Cerebellar cortex (tissue), 1 donor: ENCODE results near the gene TLE5.
A peak's percentile ranks its signal among the peaks of the same experiment; 100 is the strongest.
"Not testable (repeated sequence)": the region's sequence is repeated elsewhere in the genome, so short reads cannot be mapped to it uniquely, and the experiment has no call there.

Experiments used
- DNase-seq: peaks from one replicate; pipeline ENCODE4 v3.0.0-alpha.2; 2015; ENCODE audit warnings: low spot score

TLE5 gene

DNA sequence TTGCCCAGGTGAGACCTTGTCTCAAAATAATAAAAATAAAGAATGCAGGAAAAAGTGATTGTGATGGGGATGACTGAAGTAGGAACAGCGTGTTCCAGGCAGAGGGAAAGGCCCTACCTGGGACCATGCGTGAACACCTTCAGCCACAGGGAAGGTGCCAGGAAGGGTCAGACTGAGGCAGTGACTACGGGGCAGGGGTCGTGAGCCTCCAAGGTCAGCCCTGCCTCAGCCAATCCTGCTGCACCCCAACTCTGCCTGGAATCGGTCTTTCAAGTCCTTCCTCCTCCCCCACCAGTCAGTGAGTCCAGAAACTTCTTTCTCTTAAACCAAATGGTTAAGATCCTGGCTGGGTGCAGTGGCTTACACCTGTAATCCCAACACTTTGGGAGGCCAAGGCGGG, 17.1 kb downstream of the TLE5 start:
- no peak for DNase-seq

GRCh38 chr19:3042621-3043267, 19.6 kb downstream of the TLE5 start:
- no peak for DNase-seq

GRCh38 chr19:3041761-3042620, 20.3 kb downstream of the TLE5 start:
- DNase-seq: no peak

GRCh38 chr19:3041327-3041726, 21.0 kb downstream of the TLE5 start:
- no peak for DNase-seq

GRCh38 chr19:3039641-3040077, 22.6 kb downstream of the TLE5 start:
- DNase-seq: peak; percentile 51

- no peak for DNase-seq
Observed at GRCh38 chr19:3039125-3039524, 23.2 kb downstream of the TLE5 start.

DNA sequence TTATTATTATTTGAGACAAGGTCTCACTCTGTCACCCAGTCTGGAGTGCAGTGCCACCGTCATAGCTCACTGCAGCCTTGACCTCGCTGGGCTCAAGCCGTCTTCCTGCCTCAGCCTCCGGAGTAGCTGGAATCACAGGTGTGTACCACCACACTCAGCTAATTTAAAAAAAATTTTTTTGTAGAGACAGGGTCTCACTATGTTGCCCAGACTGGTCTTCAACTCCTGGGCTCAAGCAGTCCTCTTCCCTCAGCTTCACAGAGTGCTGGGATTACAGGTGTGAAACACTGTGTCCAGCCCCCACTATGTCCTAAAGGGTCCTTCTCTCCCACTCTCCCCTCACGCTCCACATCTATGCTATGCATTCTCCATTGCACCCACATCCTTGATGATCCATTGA, 24.1 kb downstream of the TLE5 start:
- no peak for DNase-seq

- DNase-seq: not testable (repeated sequence)
Observed at GRCh38 chr19:3036977-3037544, 25.2 kb downstream of the TLE5 start.

DNA sequence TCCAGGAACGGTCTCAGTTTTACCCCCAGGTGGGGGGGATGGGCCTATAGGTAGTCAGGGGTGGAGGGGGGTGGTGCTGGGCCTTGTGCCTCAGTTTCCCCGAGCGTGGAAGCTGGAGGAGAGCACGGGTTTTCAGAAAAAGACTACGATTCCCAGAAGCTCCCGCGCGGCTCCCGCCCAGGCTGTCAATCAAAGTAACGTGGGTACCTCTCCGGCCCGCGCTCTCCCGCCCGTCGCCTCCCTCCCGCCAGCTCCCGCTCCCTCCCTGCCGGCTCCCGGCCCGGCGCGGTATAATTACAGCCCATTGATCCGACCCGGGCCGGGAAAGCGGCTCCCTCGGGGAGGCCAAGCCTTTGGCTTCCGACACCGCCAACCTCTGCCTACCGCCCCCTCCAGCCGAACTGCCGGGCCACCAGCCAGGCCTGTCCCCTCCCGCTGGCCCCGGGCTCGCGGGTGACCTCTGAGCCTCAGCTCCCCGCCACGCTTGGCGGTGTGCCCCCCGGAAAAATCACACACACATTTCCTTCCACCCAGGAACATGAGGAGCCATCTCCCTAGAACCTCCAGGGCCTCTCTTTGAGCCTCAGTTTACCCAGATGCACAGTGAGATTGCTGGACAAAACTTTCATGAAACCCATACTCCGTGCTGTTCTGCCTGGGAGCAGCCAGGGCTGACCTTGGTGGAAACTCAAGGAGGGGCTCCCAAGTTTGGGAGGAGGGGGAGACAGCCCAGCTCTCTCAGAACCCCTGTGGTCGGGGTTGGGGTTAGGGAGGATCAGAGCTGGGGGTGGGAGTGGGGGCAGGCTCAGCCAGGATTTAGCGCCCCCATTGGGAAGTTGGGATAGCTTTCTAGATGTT, 25.9 kb downstream of the TLE5 start:
- DNase-seq: peak; percentile 95

DNA sequence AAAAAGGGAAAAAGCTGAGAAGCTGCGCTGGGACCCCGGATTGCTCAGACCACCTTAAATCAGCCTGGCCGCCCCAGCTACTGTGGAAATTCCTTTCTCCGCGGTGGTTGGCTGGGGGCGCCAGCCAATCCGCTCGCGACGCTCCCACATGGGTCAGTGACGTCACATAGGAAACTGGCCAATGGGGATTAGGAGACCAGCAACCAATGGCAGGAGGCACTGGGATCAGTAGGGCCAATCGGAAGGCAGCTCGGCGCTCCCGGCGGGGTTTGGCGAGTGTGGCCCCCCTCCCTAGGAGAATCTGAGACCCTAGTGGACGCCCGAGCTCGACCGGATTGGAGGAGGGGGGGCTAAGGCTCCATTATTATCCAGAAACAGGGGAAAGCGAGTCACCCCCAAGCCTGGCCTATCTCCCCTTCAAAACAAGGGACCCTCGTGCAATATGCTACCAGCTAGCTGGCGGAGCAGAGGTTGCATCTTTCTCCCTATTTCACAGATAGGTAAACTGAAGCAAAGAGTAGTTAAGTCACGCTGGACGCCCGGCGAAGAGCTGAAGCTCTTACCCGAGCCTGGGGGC, 26.7 kb downstream of the TLE5 start:
- DNase-seq: peak; percentile 99

DNA sequence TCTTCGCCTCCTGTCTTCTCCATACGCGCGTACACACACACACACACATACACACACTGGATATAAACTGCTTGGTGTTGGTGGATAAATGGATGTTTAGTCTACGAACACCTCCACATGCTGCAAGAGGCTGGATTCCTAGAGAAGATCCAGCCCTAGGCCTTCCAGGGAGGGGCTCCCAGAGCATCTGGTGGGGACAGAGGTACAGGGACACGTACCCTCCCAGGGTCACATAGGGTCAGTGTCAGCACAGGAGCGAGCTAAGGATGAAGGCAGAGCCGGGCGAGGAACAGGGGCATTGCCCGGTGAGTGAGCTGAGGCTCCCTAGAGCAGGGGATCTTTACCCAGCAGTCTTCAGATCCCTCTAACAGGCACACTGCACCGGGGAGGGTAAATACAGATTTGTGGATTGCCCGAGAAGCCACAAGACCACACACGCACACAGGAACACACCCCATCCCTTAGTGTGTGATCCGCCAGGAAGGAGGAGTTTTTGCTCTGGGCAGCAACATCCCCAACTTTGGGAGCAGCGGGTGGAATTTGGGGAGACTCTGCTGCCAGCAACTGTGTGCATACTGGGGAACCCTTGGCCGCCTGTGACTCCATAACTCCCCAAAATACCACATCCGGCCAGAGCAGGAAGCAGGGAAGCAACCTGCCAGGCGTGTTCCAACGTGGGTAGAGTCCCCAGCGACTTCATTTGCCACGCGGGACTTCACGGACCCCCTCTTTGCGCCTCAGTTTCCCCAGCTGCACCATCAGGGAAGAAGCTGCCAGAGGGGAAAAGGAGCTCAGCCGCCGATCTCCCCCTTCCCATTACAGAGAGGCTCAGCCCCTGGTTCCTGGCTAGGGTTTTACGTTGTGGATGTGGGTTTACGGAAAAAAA, 27.4 kb downstream of the TLE5 start:
- DNase-seq: peak; percentile 61

DNA sequence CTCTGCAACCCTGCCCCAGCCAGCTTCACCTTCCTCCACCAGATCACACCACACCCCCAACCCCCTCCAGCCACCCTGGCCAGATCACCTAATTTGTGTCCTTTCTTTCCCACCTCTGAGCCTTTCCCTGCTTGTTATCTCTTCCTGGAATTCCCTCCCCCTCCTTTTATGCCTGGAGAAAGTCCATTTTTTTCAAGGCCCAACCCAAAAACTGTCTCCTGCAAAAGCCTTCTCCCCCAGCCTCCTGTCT, 28.0 kb downstream of the TLE5 start:
- no peak for DNase-seq

- no peak for DNase-seq
Observed at GRCh38 chr19:3033595-3034405, 28.5 kb downstream of the TLE5 start.

GRCh38 chr19:3031607-3031867, 30.8 kb downstream of the TLE5 start:
- DNase-seq: no peak

DNA sequence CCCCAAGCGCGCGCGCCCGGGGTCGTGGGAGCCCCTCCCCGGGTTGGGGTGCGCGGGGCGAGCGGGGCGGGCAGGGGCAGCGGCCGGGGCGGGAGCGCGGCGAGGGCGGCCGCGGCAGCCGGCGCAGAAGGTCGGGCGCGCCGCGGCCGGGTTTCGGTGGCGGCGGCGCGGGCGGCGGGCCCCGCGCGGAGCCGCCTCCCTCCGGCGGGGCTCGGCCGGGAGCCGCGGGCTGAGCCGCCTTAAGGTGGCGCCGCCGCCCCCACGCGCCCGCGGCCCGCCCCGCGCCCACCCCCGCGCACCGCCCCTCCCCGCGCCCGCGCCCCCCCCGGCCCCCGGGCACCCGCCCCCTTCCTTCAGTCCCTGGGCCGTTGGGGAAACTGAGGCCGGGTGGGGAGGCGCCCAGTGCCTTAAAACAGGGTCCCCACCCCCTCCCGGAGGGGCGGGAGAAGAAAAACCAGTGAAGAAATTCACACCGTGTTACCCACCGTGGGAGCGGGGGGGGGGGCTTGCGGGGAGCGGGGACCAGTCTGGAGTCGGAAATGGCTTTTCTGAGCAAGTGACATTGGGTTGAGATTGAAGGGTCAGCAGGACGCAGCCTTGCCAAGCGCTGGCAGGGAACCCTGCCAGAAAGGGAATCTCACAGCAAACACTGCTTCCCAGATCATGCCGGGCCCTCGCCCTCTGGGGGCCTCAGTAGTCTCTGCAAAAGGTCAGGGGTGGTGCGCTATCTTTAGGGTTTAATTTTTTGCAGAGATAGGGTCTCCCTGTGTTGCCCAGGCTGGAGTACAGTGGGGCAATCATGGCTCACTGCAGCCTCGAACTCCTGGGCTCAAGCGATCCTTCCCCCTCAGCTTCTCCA, 33.0 kb downstream of the TLE5 start, which contains the start of gene TLE2:
Gene TLE2 (minus strand): TSS at position 216 of the 859 bp plus-strand sequence. CDS start 376 bp downstream, outside the sequence.
- DNase-seq: no peak

DNA sequence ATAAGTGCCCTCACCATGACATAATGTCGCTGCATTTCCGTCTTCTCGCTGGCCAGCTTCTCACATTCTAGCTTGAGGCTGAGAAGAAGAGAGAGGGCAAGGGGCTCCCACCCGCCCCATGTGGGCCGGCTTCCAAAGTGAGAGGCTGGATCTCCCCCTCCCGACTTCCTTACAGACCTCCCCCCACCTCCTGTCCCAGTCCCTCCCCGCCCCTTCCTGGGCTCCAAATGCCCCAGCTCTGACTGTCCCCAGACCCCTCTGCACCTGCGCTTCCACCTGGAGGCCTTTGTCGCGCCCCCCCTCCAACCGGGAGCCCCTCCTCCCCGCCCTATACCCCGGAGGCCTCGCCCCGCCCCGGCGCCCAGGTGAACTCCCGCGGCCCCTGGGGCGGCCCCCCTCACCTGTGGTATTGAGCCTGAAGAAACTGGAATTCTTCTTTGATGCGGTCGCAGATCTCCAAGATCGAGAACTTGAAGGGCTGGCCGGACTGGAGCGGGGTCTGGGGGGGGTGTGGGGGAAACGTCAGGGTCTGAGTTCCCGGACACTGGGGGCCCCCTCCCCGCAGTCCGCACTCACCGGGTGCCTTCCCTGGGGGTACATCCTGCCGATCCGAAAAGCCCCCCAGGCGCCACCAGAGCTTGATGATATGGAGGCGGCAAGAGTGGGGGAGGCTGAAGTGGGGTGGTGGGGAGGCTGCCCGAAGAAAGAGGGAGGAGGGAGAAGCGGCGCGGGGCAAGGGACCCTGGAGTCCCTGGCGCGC, 33.8 kb downstream of the TLE5 start:
- DNase-seq: no peak

DNA sequence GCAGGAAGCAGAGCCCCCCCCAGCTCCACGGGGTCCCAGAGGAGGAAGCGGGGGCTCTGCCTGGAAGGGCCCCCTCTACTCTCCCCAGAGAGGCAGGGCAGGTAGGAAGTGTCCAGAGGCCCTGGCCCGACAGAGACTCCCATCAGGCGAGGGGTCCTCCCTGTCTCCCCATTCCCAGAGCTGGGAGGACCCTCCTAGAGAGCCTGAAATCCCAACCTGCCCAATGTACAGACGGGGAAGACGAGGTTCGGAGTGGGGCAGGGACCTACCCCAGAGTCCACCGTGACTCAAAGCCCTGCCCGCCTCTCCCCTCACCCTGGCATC, 34.4 kb downstream of the TLE5 start:
- no peak for DNase-seq

GRCh38 chr19:3027292-3027691, 35.0 kb downstream of the TLE5 start:
- DNase-seq: no peak

GRCh38 chr19:3026768-3027167, 35.5 kb downstream of the TLE5 start:
- no peak for DNase-seq
